ENCODE measurements around the gene RGL1. TPM values are rescaled to one million over a fixed set of nuclear protein-coding genes. Genes with fewer than 3 reads are reported as not detected.

Gene RGL1
- total and polyA plus RNA-seq, 2 donors (not counting 3 experiments of a cell fraction or from before 2014, with no cell fraction given): 19.8 to 35.3 TPM

DNA sequence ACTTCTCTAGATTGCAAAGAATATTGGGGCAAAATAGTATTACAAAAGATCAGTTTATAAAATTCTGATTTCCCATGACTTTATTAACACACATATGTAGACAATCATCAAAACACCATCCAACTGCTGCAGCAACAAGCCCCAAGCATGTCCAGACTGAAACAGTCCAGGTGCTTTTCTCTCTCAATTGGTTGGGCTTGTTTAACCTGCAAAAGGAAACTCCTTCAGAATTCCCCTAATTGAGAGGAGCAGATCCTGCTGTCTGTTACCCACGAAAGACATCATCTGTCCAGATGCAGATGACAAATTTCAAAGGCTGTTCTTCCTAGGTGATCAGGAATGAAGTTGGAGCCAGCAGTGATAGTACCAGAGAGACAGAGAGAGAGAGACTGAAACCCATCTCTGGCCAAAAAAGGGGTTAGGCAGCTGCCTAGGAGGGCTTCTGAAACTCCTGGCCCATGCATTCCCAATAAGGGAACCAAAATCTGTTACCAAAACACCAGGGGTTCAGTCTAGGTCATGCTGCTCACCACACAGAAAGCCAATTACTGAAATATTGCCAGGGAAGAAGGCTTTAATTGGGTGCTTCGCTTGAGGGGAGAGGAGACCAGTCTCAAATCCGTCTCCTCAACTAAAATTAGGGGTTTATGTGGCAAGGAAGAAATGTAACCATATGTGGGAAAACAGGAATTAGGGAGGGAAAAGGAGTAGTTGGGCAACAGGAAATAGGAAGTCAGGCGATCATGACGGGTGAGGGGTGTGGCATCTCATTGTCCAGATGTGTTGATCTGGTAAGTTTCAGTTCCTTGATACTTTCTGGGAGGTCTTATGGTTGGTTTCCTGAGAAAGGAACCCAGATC is 34.7 kb upstream of the RGL1 start:
- Histone ChIP-seq H3K4me1 (ENCODE audit: control insufficient read depth, extremely low read depth, insufficient read depth, low read length) (no peaks in the 10 kb centered on the region), H3K27ac (ENCODE audit: insufficient read depth, low read depth, low read length) (no peak overlapping the region), H3K4me3 (replicated peaks in 1 of 3; ENCODE audit: insufficient read depth in 1 of 3, low read depth in 1 of 3, low read length in 3 of 3) (no peak overlapping the region), H3K4me2 (ENCODE audit: insufficient read depth, low read length) (no peak overlapping the region), H3K9me1 (replicated peaks; ENCODE audit: control insufficient read depth, extremely low read depth, insufficient read depth, low read length) (no peaks in the 10 kb centered on the region), H3K9ac (replicated peaks; ENCODE audit: extremely low read depth, insufficient read depth, low read length) (no peak overlapping the region), H3K27me3 (ENCODE audit: control insufficient read depth in 2 of 2, insufficient read depth in 2 of 2, low read length in 2 of 2) (no peaks in the 10 kb centered on the region), H3K9me3 (replicated peaks; ENCODE audit: control insufficient read depth, insufficient read depth, low read length) (no peaks in the 10 kb centered on the region), H4K20me1 (replicated peaks; ENCODE audit: control insufficient read depth, extremely low read depth, insufficient read depth, low read length) (no peaks in the 10 kb centered on the region), H3K79me2 (ENCODE audit: control insufficient read depth, insufficient read depth, low read length) (no peaks in the 10 kb centered on the region), H2AFZ (ENCODE audit: low read depth, low read length) (no peak overlapping the region), H3K36me3 (ENCODE audit: control insufficient read depth in 2 of 2, extremely low read depth in 1 of 2, insufficient read depth in 2 of 2, low read length in 2 of 2) (no peaks in the 10 kb centered on the region)
- DNase-seq (ENCODE audit: low read depth, low spot score): no peak
- TF ChIP-seq POLR2A (IDR thresholded peaks at IDR 0.05; ENCODE audit: low read depth, low read length): no peak
- no peak for TF ChIP-seq GATA2 (IDR thresholded peaks at IDR 0.05; ENCODE audit: insufficient read depth, insufficient read length, low read depth, low read length)
- TF ChIP-seq POLR2AphosphoS5 (IDR thresholded peaks at IDR 0.05; ENCODE audit: insufficient read depth, low read depth, low read length): no peak
- TF ChIP-seq, protein P1, sequence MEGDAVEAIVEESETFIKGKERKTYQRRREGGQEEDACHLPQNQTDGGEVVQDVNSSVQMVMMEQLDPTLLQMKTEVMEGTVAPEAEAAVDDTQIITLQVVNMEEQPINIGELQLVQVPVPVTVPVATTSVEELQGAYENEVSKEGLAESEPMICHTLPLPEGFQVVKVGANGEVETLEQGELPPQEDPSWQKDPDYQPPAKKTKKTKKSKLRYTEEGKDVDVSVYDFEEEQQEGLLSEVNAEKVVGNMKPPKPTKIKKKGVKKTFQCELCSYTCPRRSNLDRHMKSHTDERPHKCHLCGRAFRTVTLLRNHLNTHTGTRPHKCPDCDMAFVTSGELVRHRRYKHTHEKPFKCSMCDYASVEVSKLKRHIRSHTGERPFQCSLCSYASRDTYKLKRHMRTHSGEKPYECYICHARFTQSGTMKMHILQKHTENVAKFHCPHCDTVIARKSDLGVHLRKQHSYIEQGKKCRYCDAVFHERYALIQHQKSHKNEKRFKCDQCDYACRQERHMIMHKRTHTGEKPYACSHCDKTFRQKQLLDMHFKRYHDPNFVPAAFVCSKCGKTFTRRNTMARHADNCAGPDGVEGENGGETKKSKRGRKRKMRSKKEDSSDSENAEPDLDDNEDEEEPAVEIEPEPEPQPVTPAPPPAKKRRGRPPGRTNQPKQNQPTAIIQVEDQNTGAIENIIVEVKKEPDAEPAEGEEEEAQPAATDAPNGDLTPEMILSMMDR (IDR thresholded peaks at IDR 0.05; ENCODE audit: extremely low read depth in 1 of 2, insufficient read depth in 1 of 2, low read depth in 1 of 2, low read length in 2 of 2): no peak
- no peak for TF ChIP-seq MYC (IDR thresholded peaks at IDR 0.05; ENCODE audit: low read depth, low read length)
- TF ChIP-seq FOS (IDR thresholded peaks at IDR 0.05; ENCODE audit: borderline replicate concordance, insufficient read depth, low read length): no peak
- TF ChIP-seq, protein P2, sequence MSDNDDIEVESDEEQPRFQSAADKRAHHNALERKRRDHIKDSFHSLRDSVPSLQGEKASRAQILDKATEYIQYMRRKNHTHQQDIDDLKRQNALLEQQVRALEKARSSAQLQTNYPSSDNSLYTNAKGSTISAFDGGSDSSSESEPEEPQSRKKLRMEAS (IDR thresholded peaks at IDR 0.05; ENCODE audit: insufficient read depth, insufficient read length): no peak
- no peak for TF ChIP-seq JUN (IDR thresholded peaks at IDR 0.05; ENCODE audit: borderline replicate concordance, insufficient read depth, insufficient read length, low read depth)
- no peak for TF ChIP-seq EZH2 (IDR thresholded peaks at IDR 0.05; ENCODE audit: borderline replicate concordance, low read depth, low read length, severe bottlenecking)
- ChIA-PET POLR2A (no interaction called here), CTCF (interaction anchor here (1.1 to 1.3 kb wide), 3 partner anchors 13 to 26 kb away, joined by 3 to 6 read pairs (median 4); no protein-coding TSS in a partner anchor)
- dilution Hi-C loops (cut with MboI; ENCODE audit: extremely low pct_ligation_motif_present, low sequenced_read_pairs): no loop called here
- no TSS peak for BruUV-seq (replicated peaks)
- no peak for FAIRE-seq
- intact Hi-C loops (cut with micrococcal nuclease): no loop called here

Data from endothelial cell of umbilical vein (primary cell).